ENCODE results near the gene ZFAND2A. TPM values are rescaled to one million over a fixed set of nuclear protein-coding genes. Genes with fewer than 3 reads are reported as not detected.
"Not testable (repeated sequence)": the region's sequence is repeated elsewhere in the genome, so short reads cannot be mapped to it uniquely, and the experiment has no call there.

Gene ZFAND2A
- polyA plus RNA-seq, 1 experiment: 43.6 TPM

- ChIA-PET POLR2A (no interaction called here), CTCF (interaction anchor here (0.9 to 9.2 kb wide), 14 partner anchors 8 to 257 kb away, joined by 3 to 78 read pairs (median 8); partner anchors contain the start of genes GPER1 and ZFAND2A)
- DNase-seq (ENCODE audit: low read depth): no peak
- no peaks in the 10 kb centered on the region for H3K36me3 ChIP-seq (ENCODE audit: control insufficient read depth, insufficient read depth, low read length)
- no peak overlapping the region for H3K4me3 ChIP-seq (ENCODE audit: low read depth, low read length)
- TF ChIP-seq CTCF (IDR thresholded peaks at IDR 0.05; ENCODE audit: insufficient read depth, low read depth, low read length): no peak
- H3K27me3 ChIP-seq (ENCODE audit: control insufficient read depth, insufficient read depth, low read length): 0 out of 2 replicates have a peak, but pooled peaks cover 1% of the 10 kb centered on the region
These were observed 15.0 kb upstream of the ZFAND2A start for GRCh38 chr7:1174881-1175596.

- Histone ChIP-seq H3K4me3 (ENCODE audit: low read depth, low read length) (no peak overlapping the region), H3K36me3 (ENCODE audit: control insufficient read depth, insufficient read depth, low read length) (no peaks in the 10 kb centered on the region), H3K27me3 (ENCODE audit: control insufficient read depth, insufficient read depth, low read length) (no peaks in the 10 kb centered on the region)
- no peak for TF ChIP-seq CTCF (IDR thresholded peaks at IDR 0.05; ENCODE audit: insufficient read depth, low read depth, low read length)
- ChIA-PET CTCF (interaction anchor here (0.9 to 9.2 kb wide), 6 partner anchors 7 to 258 kb away, joined by 3 to 78 read pairs (median 18); no protein-coding TSS in a partner anchor), POLR2A (no interaction called here)
- no peak for DNase-seq (ENCODE audit: low read depth)
These were observed 14.0 kb upstream of the ZFAND2A start for GRCh38 chr7:1174002-1174401.

- POLR2A ChIA-PET: no interaction called here
These were observed 12.9 kb upstream of the ZFAND2A start for GRCh38 chr7:1172666-1173523.

GRCh38 chr7:1171516-1171915 is 11.5 kb upstream of the ZFAND2A start:
- H3K27me3 ChIP-seq (ENCODE audit: control insufficient read depth, insufficient read depth, low read length); H3K4me3 ChIP-seq (ENCODE audit: low read depth, low read length); DNase-seq (ENCODE audit: low read depth); H3K36me3 ChIP-seq (ENCODE audit: control insufficient read depth, insufficient read depth, low read length): not testable (repeated sequence)
- POLR2A ChIA-PET: interaction anchor here (0.7 kb wide), 1 partner anchor 1235 kb away, joined by 3 read pairs; no protein-coding TSS in a partner anchor
- CTCF ChIA-PET: interaction anchor here (9.2 kb wide), 1 partner anchor 14 kb away, joined by 78 read pairs; no protein-coding TSS in a partner anchor

More at GRCh38 chr7:1172666-1173523, 12.9 kb upstream of the ZFAND2A start:
- no peak for TF ChIP-seq CTCF (IDR thresholded peaks at IDR 0.05; ENCODE audit: insufficient read depth, low read depth, low read length)
- Histone ChIP-seq H3K4me3 (ENCODE audit: low read depth, low read length) (no peak overlapping the region), H3K36me3 (ENCODE audit: control insufficient read depth, insufficient read depth, low read length) (no peaks in the 10 kb centered on the region), H3K27me3 (ENCODE audit: control insufficient read depth, insufficient read depth, low read length) (no peaks in the 10 kb centered on the region)
- DNase-seq (ENCODE audit: low read depth): no peak
- CTCF ChIA-PET: interaction anchor here (0.7 to 9.2 kb wide), 7 partner anchors 12 to 180 kb away, joined by 3 to 78 read pairs (median 3); partner anchors contain the start of gene GPER1

- no peak for DNase-seq (ENCODE audit: low read depth)
- ChIA-PET POLR2A (no interaction called here), CTCF (interaction anchor here (1.3 to 9.2 kb wide), 3 partner anchors 10 to 178 kb away, joined by 4 to 78 read pairs (median 16); no protein-coding TSS in a partner anchor)
- Histone ChIP-seq H3K4me3 (ENCODE audit: low read depth, low read length) (no peak overlapping the region), H3K27me3 (ENCODE audit: control insufficient read depth, insufficient read depth, low read length) (no peaks in the 10 kb centered on the region), H3K36me3 (ENCODE audit: control insufficient read depth, insufficient read depth, low read length) (no peaks in the 10 kb centered on the region)
- TF ChIP-seq CTCF (IDR thresholded peaks at IDR 0.05; ENCODE audit: insufficient read depth, low read depth, low read length): no peak
These were observed 10.9 kb upstream of the ZFAND2A start for GRCh38 chr7:1170741-1171501.

Data from BJ (cell line).